ENCODE results near the gene MICAL1. TPM values are rescaled to one million over a fixed set of nuclear protein-coding genes. Genes with fewer than 3 reads are reported as not detected.

MICAL1 gene
- total RNA-seq, 3 donors from 2014 or later = 23.6 to 29.8 (median 25.5) TPM

- no peak for TF ChIP-seq CTCF (IDR thresholded peaks at IDR 0.05)
- TF ChIP-seq POLR2AphosphoS5 (IDR thresholded peaks at IDR 0.05) = no peak
- no peak for TF ChIP-seq POLR2A (IDR thresholded peaks at IDR 0.05)
- H3K9me3 ChIP-seq = no peaks in the 10 kb centered on the region
- no peak overlapping the region for H3K27ac ChIP-seq
- no peaks in the 10 kb centered on the region for H3K27me3 ChIP-seq
- H3K36me3 ChIP-seq = no peaks in the 10 kb centered on the region
- no peak overlapping the region for H3K4me3 ChIP-seq
- intact Hi-C loops (cut with DNase I; ENCODE audit: low total_unique reads) = no loop called here
- no peaks in the 10 kb centered on the region for H3K4me1 ChIP-seq
- DNase-seq (ENCODE audit: low spot score in 2 of 2) = no peak
These were observed 4.2 kb downstream of the MICAL1 start for GRCh38 chr6:109451376-109451775.

GRCh38 chr6:109450801-109451200 is 4.8 kb downstream of the MICAL1 start:
- Histone ChIP-seq H3K27me3 (no peaks in the 10 kb centered on the region), H3K36me3 (no peaks in the 10 kb centered on the region), H3K9me3 (no peaks in the 10 kb centered on the region), H3K4me3 (no peak overlapping the region), H3K27ac (no peak overlapping the region), H3K4me1 (no peaks in the 10 kb centered on the region)
- TF ChIP-seq CTCF (IDR thresholded peaks at IDR 0.05) (no peak), POLR2A (IDR thresholded peaks at IDR 0.05) (no peak), POLR2AphosphoS5 (IDR thresholded peaks at IDR 0.05) (no peak)
- intact Hi-C loops (cut with DNase I; ENCODE audit: low total_unique reads) = no loop called here
- DNase-seq (ENCODE audit: low spot score in 2 of 2) = no peak

- Histone ChIP-seq H3K9me3 (no peaks in the 10 kb centered on the region), H3K27me3 (no peaks in the 10 kb centered on the region), H3K4me3 (no peak overlapping the region), H3K4me1 (no peaks in the 10 kb centered on the region), H3K36me3 (no peaks in the 10 kb centered on the region), H3K27ac (no peak overlapping the region)
- TF ChIP-seq POLR2A (IDR thresholded peaks at IDR 0.05) (no peak), CTCF (IDR thresholded peaks at IDR 0.05) (no peak), POLR2AphosphoS5 (IDR thresholded peaks at IDR 0.05) (no peak)
- intact Hi-C loops (cut with DNase I; ENCODE audit: low total_unique reads) = no loop called here
- DNase-seq (ENCODE audit: low spot score in 2 of 2) = no peak
These were observed 5.5 kb downstream of the MICAL1 start for GRCh38 chr6:109449795-109450673.

GRCh38 chr6:109449064-109449794 is 6.3 kb downstream of the MICAL1 start:
- intact Hi-C loops (cut with DNase I; ENCODE audit: low total_unique reads) = no loop called here
- H3K27ac ChIP-seq = no peak overlapping the region
- H3K27me3 ChIP-seq = no peaks in the 10 kb centered on the region
- no peak for DNase-seq (ENCODE audit: low spot score in 2 of 2)
- H3K36me3 ChIP-seq = no peaks in the 10 kb centered on the region
- H3K4me3 ChIP-seq = no peak overlapping the region
- no peaks in the 10 kb centered on the region for H3K9me3 ChIP-seq
- TF ChIP-seq POLR2AphosphoS5 (IDR thresholded peaks at IDR 0.05) (no peak), CTCF (IDR thresholded peaks at IDR 0.05) (no peak), POLR2A (IDR thresholded peaks at IDR 0.05) (no peak)
- no peaks in the 10 kb centered on the region for H3K4me1 ChIP-seq

GRCh38 chr6:109448615-109449014 is 7.0 kb downstream of the MICAL1 start:
- no peak for DNase-seq (ENCODE audit: low spot score in 2 of 2)
- H3K4me3 ChIP-seq = no peak overlapping the region
- no peak overlapping the region for H3K27ac ChIP-seq
- H3K27me3 ChIP-seq = no peaks in the 10 kb centered on the region
- H3K36me3 ChIP-seq = no peaks in the 10 kb centered on the region
- intact Hi-C loops (cut with DNase I; ENCODE audit: low total_unique reads) = no loop called here
- no peaks in the 10 kb centered on the region for H3K9me3 ChIP-seq
- H3K4me1 ChIP-seq = no peaks in the 10 kb centered on the region
- TF ChIP-seq POLR2A (IDR thresholded peaks at IDR 0.05) (no peak), CTCF (IDR thresholded peaks at IDR 0.05) (no peak), POLR2AphosphoS5 (IDR thresholded peaks at IDR 0.05) (no peak)

Measured in breast epithelium (tissue), 4 donors.